Measurements from ENCODE around the gene KLF11.

KLF11 gene

DNA sequence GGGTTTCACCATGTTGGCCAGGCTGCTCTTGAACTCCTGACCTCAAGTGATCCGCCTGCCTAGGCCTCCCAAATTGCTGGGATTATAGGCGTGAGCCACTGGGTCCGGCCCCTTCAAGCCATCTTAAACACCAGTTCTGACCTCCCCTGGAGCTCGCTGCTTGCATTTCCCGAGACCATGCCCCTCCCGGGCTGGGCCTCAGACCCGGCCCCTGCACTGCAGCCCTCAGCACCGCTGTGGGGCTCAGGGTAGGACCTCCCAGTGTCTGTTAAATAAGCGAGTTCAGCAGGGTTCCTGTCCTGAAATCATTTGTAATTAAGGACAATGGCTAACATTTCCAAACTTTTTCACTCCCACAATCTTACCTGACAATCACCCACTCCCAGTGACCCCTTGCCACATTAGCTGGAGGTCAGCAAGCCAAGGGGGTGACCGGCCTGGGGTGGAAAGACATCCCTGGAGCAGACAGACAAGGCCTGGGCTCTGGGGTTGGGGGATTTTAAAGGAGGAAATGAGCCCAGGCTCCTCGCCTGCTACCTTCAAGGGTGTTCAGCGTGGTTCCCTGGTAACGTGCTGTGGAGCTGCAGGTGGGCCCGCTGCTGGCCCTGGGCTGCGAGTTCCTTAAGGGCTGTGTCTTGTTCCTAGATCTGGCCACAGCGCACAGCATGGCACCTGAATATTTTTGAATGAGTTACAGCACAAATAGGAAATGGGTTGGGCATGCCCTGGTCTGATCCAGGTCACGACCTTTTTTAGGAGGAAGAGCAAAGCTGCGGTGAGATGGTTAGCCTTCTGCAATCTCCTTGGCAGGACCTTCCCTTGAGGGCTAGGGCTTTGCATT, 21.8 kb downstream of the KLF11 start:
- H3K4me1 ChIP-seq (ENCODE audit: insufficient read depth, low read length) = no peaks in the 10 kb centered on the region
- no peak overlapping the region for H3K27ac ChIP-seq (ENCODE audit: low read length)
- H3K9me3 ChIP-seq (ENCODE audit: insufficient read depth, low read depth, low read length) = peaks cover 4% of the 10 kb centered on the region; the same call in 1 of the 2 replicates
- no peak overlapping the region for H3K9ac ChIP-seq (ENCODE audit: low read depth, low read length)
- H3K27me3 ChIP-seq (ENCODE audit: insufficient read depth, low read length) = no peaks in the 10 kb centered on the region
- H3K4me3 ChIP-seq (ENCODE audit: low read length) = no peak overlapping the region
- H3K36me3 ChIP-seq (ENCODE audit: insufficient read depth, low read depth, low read length) = no peaks in the 10 kb centered on the region

DNA sequence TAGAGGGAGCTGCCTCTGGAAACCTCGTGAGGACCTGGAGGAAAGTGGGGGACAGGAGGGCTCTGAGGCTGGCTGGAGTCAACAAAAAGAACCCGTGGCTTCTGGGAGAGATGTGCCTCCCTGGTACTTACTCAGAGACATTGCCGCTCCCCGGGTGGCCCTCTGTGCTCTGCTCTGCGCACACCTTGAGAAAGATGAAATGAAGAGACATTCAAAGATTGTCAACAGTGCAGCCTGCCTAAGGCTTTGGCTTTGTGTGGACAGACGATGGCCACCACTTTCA, 22.4 kb downstream of the KLF11 start:
- no peaks in the 10 kb centered on the region for H3K36me3 ChIP-seq (ENCODE audit: insufficient read depth, low read depth, low read length)
- H3K4me1 ChIP-seq (ENCODE audit: insufficient read depth, low read length) = no peaks in the 10 kb centered on the region
- H3K4me3 ChIP-seq (ENCODE audit: low read length) = no peak overlapping the region
- H3K27me3 ChIP-seq (ENCODE audit: insufficient read depth, low read length) = no peaks in the 10 kb centered on the region
- no peak overlapping the region for H3K27ac ChIP-seq (ENCODE audit: low read length)
- peaks cover 4% of the 10 kb centered on the region; the same call in 1 of the 2 replicates for H3K9me3 ChIP-seq (ENCODE audit: insufficient read depth, low read depth, low read length)
- H3K9ac ChIP-seq (ENCODE audit: low read depth, low read length) = no peak overlapping the region

DNA sequence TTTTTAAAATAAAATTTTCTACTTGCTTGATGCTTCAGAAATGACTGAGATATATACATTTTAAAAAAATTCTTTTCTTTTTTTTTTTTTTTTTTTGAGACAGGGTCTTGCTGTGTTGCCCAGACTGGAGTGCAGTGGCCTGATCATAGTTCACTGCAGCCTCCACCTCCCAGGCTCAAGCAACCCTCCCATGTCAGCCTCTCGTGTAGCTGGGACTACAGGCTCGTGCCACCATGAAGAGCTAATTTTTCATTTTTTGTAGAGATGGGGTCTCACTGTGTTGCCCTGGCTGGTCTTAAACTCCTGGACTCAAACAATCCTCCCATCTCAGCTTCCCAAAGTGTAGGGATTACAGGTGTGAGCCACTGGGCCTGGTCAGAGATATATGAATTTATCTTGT, 24.0 kb downstream of the KLF11 start:
- H3K27me3 ChIP-seq (ENCODE audit: insufficient read depth, low read length) = no peaks in the 10 kb centered on the region

DNA sequence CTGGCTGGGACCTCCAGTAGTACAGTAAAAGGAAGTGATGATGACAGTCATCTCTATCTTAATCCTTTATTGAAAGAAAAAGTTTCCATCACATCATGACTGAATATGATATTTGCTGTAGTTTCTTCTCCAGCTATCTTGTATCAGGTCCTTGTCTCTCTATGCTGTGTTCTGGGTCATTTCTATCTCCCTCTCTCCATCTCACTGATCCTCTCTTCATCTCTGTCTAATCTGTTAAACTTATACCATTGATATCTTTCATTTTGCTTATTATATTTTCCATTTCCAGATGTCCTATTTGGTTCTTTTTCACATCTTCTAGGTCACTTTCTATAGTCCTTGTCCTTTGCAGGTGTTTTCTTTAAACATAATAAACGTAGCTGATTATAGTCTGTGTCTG, 24.5 kb downstream of the KLF11 start:
- Histone ChIP-seq H3K27me3 (ENCODE audit: insufficient read depth, low read length) (no peaks in the 10 kb centered on the region), H3K9ac (ENCODE audit: low read depth, low read length) (no peak overlapping the region), H3K27ac (ENCODE audit: low read length) (no peak overlapping the region), H3K36me3 (ENCODE audit: insufficient read depth, low read depth, low read length) (no peaks in the 10 kb centered on the region), H3K9me3 (ENCODE audit: insufficient read depth, low read depth, low read length) (peaks cover 4% of the 10 kb centered on the region; the same call in 1 of the 2 replicates), H3K4me3 (ENCODE audit: low read length) (no peak overlapping the region), H3K4me1 (ENCODE audit: insufficient read depth, low read length) (no peaks in the 10 kb centered on the region)

More for the DNA sequence above, 24.0 kb downstream of the KLF11 start:
- Histone ChIP-seq H3K4me1 (ENCODE audit: insufficient read depth, low read length) (no peaks in the 10 kb centered on the region), H3K9ac (ENCODE audit: low read depth, low read length) (no peak overlapping the region), H3K27ac (ENCODE audit: low read length) (no peak overlapping the region), H3K4me3 (ENCODE audit: low read length) (no peak overlapping the region), H3K9me3 (ENCODE audit: insufficient read depth, low read depth, low read length) (peaks cover 4% of the 10 kb centered on the region; the same call in 1 of the 2 replicates), H3K36me3 (ENCODE audit: insufficient read depth, low read depth, low read length) (no peaks in the 10 kb centered on the region)

DNA sequence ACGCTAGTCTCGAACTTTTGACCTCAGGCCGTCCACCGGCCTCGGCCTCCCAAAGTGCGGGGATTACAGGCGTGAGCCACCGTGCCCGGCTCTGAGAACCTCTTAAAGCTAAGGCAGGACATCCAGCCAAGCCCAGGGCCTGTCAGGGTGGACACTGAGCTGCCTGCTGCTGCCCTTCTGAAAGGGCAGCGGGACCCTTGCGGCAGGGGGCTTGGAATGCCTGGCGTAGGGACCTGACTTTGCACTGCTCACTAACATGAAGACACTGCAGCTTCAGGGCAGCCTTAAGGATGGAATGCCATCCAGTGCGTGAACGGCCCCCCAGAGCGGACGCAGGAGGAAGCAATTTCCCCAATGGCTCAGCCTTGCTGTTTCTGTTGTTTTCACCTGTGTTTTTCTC, 27.8 kb downstream of the KLF11 start:
- peaks cover 20% of the 10 kb centered on the region for H3K27me3 ChIP-seq (ENCODE audit: insufficient read depth, low read length)
- peaks cover 3% of the 10 kb centered on the region; the same call in 1 of the 2 replicates for H3K4me1 ChIP-seq (ENCODE audit: insufficient read depth, low read length)
- H3K27ac ChIP-seq (ENCODE audit: low read length) = no peak overlapping the region
- no peaks in the 10 kb centered on the region for H3K36me3 ChIP-seq (ENCODE audit: insufficient read depth, low read depth, low read length)
- peaks cover 4% of the 10 kb centered on the region; the same call in 1 of the 2 replicates for H3K9me3 ChIP-seq (ENCODE audit: insufficient read depth, low read depth, low read length)
- no peak overlapping the region for H3K9ac ChIP-seq (ENCODE audit: low read depth, low read length)
- no peak overlapping the region for H3K4me3 ChIP-seq (ENCODE audit: low read length)

DNA sequence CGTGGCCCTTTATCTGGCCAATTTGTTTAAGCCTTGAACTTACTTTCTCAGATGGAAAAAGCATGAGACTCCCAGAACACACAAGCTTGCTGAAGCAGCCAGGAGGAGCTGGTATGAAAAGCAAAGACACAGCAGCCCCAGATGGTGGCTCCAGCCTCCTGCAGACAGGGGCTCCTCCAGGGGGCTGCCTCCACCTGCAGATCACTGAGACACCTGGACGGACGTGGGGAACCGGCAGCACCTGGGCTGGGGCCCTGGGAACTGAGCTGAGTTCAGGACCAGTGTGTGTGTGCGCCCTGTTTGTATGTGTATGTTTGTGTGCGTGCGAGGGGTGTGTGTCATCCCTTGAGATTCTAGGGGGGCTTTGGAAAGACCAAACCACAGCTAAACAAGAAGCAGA, 28.2 kb downstream of the KLF11 start:
- Histone ChIP-seq H3K36me3 (ENCODE audit: insufficient read depth, low read depth, low read length) (no peaks in the 10 kb centered on the region), H3K9ac (ENCODE audit: low read depth, low read length) (no peak overlapping the region), H3K4me3 (ENCODE audit: low read length) (no peak overlapping the region), H3K4me1 (ENCODE audit: insufficient read depth, low read length) (peaks cover 3% of the 10 kb centered on the region; the same call in 1 of the 2 replicates), H3K27ac (ENCODE audit: low read length) (no peak overlapping the region), H3K9me3 (ENCODE audit: insufficient read depth, low read depth, low read length) (peaks cover 4% of the 10 kb centered on the region; the same call in 1 of the 2 replicates), H3K27me3 (ENCODE audit: insufficient read depth, low read length) (peaks cover 25% of the 10 kb centered on the region)

DNA sequence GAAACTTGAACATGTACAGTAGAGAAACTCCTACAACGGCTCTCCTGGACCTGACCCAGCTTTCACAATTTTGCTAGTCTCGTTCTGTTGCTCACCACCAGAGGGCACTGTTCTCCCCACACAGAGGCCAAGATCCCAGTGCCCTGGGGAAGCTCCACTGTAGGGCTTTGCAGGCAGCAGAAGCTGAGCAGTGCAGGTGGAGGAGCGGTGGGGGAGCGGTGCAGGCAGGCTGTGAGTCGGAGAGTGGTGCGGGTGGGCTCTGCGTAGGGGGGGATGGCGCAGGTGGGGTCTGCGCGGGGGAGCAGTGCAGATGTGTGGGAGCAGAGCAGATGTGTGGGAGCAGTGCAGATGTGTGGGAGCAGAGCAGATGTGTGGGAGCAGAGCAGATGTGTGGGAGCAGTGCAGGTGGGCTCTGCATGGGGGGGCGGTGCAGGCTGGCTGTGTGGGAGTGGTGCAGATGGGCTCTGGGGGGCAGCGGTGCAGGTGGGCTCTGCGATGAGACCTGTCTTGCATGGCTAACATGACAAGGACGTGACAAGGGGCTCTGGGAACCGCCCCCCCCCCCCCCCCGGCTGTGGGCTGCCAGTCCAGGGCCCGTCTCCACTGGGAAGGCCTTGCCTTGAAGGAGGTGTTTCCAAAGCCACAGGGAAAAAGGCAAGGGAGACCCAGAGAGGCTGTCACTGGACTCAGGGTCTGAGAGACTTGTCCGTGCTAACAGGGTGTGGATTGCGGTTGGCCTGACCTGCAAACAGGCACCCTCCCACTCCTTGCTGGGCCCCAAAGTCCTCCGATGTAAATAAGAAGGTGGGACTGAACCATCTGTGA, 29.5 kb downstream of the KLF11 start:
- Histone ChIP-seq H3K4me1 (ENCODE audit: insufficient read depth, low read length) (peaks cover 3% of the 10 kb centered on the region; the same call in 1 of the 2 replicates), H3K9ac (ENCODE audit: low read depth, low read length) (no peak overlapping the region), H3K27ac (ENCODE audit: low read length) (no peak overlapping the region), H3K4me3 (ENCODE audit: low read length) (no peak overlapping the region), H3K27me3 (ENCODE audit: insufficient read depth, low read length) (peaks cover 37% of the 10 kb centered on the region), H3K9me3 (ENCODE audit: insufficient read depth, low read depth, low read length) (no peaks in the 10 kb centered on the region), H3K36me3 (ENCODE audit: insufficient read depth, low read depth, low read length) (no peaks in the 10 kb centered on the region)

DNA sequence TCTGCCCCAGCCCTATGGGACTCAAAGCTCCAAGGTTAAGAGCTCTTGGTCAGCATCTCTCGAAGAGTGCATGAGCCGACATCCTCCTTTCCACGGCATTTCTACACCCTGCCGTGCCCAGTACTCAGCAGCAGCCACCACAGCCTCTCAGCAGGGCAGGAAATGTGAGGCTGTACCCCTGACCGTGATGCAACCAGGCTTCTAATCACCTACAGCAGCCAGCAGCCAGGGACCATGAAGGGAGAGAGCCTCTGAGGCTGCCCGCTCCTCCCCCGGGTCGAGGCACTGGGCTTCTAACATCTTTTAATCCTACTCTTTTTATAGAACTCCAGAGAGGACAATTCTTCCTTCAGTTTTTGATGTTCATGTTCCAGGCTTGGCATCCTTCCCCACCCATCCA, 30.4 kb downstream of the KLF11 start:
- no peak overlapping the region for H3K4me3 ChIP-seq (ENCODE audit: low read length)
- no peak overlapping the region for H3K27ac ChIP-seq (ENCODE audit: low read length)
- no peaks in the 10 kb centered on the region for H3K36me3 ChIP-seq (ENCODE audit: insufficient read depth, low read depth, low read length)
- H3K27me3 ChIP-seq (ENCODE audit: insufficient read depth, low read length) = peaks cover 46% of the 10 kb centered on the region
- H3K9me3 ChIP-seq (ENCODE audit: insufficient read depth, low read depth, low read length) = no peaks in the 10 kb centered on the region
- no peak overlapping the region for H3K9ac ChIP-seq (ENCODE audit: low read depth, low read length)
- peaks cover 3% of the 10 kb centered on the region; the same call in 1 of the 2 replicates for H3K4me1 ChIP-seq (ENCODE audit: insufficient read depth, low read length)

DNA sequence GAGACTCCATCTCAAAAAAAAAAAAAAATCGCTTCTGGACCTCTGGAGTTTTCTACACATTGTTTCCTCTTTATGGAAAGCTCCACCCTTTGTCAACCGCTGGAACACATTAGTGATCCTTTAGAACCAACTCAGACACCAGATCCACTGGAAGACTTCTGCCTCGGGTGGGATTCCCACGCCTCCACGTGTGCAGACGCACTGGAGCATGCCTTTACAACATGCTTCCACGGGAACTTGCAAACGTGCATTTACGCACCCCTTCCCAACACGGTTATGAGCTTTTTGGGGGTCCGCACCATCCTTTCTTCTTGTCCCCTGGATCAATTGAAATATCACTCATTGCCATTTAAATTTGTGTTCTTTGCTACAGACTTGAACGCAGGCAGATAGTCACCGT, 31.8 kb downstream of the KLF11 start:
- no peaks in the 10 kb centered on the region for H3K36me3 ChIP-seq (ENCODE audit: insufficient read depth, low read depth, low read length)
- H3K9ac ChIP-seq (ENCODE audit: low read depth, low read length) = no peak overlapping the region
- peaks cover 3% of the 10 kb centered on the region; the same call in 1 of the 2 replicates for H3K4me1 ChIP-seq (ENCODE audit: insufficient read depth, low read length)
- H3K4me3 ChIP-seq (ENCODE audit: low read length) = no peak overlapping the region
- H3K27me3 ChIP-seq (ENCODE audit: insufficient read depth, low read length) = peaks cover 56% of the 10 kb centered on the region
- no peak overlapping the region for H3K27ac ChIP-seq (ENCODE audit: low read length)
- H3K9me3 ChIP-seq (ENCODE audit: insufficient read depth, low read depth, low read length) = no peaks in the 10 kb centered on the region

DNA sequence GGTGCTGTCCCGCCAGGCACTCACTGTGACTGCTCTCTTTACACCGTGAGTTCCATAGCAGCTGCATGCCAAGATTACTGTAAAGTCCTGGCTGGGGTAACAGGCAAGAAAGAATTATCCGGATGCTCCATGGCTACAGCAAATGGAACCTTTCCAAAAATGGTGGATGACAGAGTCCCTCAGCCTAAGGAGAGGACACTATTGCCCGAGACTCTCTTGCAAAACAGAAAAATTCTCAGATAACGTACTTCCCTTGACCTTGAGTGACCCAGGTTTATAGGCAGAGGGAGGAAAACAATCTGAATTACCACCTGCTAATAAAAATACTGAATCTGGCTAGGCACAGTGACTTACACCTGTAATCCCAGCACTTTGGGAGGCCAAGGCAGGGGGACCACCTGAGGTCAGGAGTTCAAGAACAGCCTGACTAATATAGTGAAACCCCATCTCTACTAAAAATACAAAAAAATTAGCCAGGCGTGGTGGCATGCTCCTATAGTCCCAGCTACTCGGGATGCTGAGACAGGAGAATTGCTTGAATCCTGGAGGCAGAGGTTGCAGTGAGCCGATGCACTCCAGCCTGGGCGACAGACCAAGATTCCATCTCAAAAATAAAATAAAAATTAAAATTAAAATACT, 32.3 kb downstream of the KLF11 start:
- Histone ChIP-seq H3K9me3 (ENCODE audit: insufficient read depth, low read depth, low read length) (no peaks in the 10 kb centered on the region), H3K9ac (ENCODE audit: low read depth, low read length) (no peak overlapping the region), H3K36me3 (ENCODE audit: insufficient read depth, low read depth, low read length) (no peaks in the 10 kb centered on the region), H3K27me3 (ENCODE audit: insufficient read depth, low read length) (peaks cover 61% of the 10 kb centered on the region), H3K27ac (ENCODE audit: low read length) (no peak overlapping the region), H3K4me1 (ENCODE audit: insufficient read depth, low read length) (peaks cover 3% of the 10 kb centered on the region; the same call in 1 of the 2 replicates), H3K4me3 (ENCODE audit: low read length) (no peak overlapping the region)

DNA sequence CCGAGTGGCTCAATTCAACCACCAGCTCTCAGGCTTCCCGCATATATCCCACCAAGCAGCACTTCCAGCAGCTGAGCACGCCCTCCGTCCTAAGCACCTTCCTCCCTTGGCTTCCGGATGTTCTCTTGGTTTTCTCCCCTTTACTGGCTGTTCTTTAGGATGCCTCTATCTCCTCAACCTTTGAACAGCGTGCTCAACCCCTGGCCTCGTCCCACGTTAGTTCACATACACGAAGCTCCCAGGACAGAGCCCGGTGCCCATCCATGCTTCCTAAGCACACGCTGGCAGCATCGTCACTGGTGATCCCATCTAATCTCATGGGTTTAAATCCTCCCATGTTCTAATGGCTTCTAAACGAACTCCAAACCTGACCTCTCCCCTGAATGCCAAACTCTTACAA, 33.2 kb downstream of the KLF11 start:
- Histone ChIP-seq H3K27ac (ENCODE audit: low read length) (no peak overlapping the region), H3K9me3 (ENCODE audit: insufficient read depth, low read depth, low read length) (no peaks in the 10 kb centered on the region), H3K9ac (ENCODE audit: low read depth, low read length) (no peak overlapping the region), H3K36me3 (ENCODE audit: insufficient read depth, low read depth, low read length) (no peaks in the 10 kb centered on the region), H3K27me3 (ENCODE audit: insufficient read depth, low read length) (peaks cover 69% of the 10 kb centered on the region), H3K4me3 (ENCODE audit: low read length) (no peak overlapping the region), H3K4me1 (ENCODE audit: insufficient read depth, low read length) (peaks cover 3% of the 10 kb centered on the region; the same call in 1 of the 2 replicates)
